Transverse colon (tissue), 3 donors: ENCODE results near the gene INSRR.

Experiments
- POLR2A ChIP-seq: fragments of 450-650 bp; IDR thresholded peaks from one replicate; pipeline ENCODE4 v1.6.1; 2016; ENCODE audit warnings: antibody characterized with exemption, mild to moderate bottlenecking, moderate library complexity
- TF ChIP-seq, protein P1 (sequence below), 5 experiments: fragments of 200-600 bp in 3 of 5; fragments of 450-650 bp in 2 of 5; sonication (generic) in 3 of 5; IDR thresholded peaks; 1 replicate in 2 of 5; 2 replicates in 3 of 5; pipeline ENCODE4 v1.5.1; 2016 to 2017; ENCODE audit warnings: antibody characterized with exemption in 5 of 5, inconsistent platforms in 3 of 5, mild to moderate bottlenecking in 2 of 5, moderate library complexity in 1 of 5

DNA sequence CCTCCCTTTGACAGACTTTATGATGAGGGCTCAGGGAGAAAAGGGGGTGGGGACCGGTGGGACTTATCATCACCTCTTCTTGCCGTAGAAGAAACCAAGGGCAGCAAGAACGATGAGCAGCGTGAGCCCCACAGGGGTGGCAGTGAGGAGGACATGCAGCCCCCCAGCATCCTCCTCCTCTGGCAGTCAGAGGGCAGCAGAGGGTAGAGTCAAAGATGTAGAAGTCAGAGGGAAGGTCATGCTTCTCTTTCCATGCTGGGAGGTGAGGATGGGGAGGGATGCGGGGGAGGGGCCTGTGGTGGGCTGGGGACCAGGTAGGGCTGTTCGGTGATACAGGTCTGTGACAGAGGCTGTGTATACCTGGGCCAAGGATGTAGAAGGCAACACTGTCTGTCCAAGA is 14.8 kb downstream of the INSRR start:
- TF ChIP-seq POLR2A = no peak
- TF ChIP-seq, protein P1, sequence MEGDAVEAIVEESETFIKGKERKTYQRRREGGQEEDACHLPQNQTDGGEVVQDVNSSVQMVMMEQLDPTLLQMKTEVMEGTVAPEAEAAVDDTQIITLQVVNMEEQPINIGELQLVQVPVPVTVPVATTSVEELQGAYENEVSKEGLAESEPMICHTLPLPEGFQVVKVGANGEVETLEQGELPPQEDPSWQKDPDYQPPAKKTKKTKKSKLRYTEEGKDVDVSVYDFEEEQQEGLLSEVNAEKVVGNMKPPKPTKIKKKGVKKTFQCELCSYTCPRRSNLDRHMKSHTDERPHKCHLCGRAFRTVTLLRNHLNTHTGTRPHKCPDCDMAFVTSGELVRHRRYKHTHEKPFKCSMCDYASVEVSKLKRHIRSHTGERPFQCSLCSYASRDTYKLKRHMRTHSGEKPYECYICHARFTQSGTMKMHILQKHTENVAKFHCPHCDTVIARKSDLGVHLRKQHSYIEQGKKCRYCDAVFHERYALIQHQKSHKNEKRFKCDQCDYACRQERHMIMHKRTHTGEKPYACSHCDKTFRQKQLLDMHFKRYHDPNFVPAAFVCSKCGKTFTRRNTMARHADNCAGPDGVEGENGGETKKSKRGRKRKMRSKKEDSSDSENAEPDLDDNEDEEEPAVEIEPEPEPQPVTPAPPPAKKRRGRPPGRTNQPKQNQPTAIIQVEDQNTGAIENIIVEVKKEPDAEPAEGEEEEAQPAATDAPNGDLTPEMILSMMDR (IDR thresholded peaks at IDR 0.05) = no peak
